Stimulated activated CD8-positive, alpha-beta memory T cell treated with anti-CD3 and anti-CD28 coated beads, Interleukin-12 subunit alpha, Interleukin-12 subunit beta, amount 100 ng/mL, for 24 hours (primary cell): ENCODE data around the gene FERMT2.
"Not testable (repeated sequence)": the region's sequence is repeated elsewhere in the genome, so short reads cannot be mapped to it uniquely, and the experiment has no call there.

Experiments used
- DNase-seq: peaks from one replicate; pipeline ENCODE4 v3.0.0-alpha.2; 2020; ENCODE audit errors: extremely low read depth

The FERMT2 gene

GRCh38 chr14:52948039-52948438, 2.8 kb downstream of the FERMT2 start:
- no peak for DNase-seq

DNA sequence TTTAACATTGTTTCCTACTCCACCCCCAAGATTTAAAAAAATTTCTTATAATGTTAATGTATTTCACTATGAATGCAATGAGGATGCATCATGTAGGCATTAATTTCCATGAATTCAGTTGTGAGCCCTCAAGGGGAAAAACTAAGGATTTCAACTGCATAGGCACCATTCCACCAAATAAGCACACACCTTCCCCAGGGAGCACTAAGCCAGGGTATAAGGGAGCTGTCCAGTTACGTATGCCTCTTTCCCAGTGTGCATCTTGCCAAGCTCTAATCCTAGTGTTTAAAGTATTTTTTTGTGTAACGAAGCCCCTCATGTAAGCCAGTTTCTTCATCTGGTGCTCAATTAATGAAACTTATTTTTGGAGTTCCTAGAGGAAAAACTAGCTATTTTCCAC, 6.6 kb downstream of the FERMT2 start:
- DNase-seq: no peak

DNA sequence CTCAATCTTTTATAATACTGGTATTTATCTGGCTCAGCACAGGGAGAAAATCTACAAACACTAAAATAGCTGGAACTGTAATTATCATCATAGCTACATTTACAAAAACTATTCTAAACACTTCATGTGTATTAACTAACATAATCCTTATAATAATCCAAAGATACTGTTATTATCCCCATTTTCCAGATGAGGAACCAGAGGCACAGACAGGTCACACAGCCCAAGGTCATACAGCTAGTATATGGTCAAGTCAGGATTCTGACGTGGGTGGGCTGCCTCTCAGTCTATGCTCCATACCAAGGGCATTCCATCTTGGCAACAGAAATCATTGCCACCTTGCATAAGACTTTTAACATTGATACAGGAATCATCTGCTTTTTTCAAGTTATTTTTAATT, 11.4 kb downstream of the FERMT2 start:
- DNase-seq: no peak

- DNase-seq: no peak
These were observed 13.0 kb downstream of the FERMT2 start for GRCh38 chr14:52937869-52938268.

DNA sequence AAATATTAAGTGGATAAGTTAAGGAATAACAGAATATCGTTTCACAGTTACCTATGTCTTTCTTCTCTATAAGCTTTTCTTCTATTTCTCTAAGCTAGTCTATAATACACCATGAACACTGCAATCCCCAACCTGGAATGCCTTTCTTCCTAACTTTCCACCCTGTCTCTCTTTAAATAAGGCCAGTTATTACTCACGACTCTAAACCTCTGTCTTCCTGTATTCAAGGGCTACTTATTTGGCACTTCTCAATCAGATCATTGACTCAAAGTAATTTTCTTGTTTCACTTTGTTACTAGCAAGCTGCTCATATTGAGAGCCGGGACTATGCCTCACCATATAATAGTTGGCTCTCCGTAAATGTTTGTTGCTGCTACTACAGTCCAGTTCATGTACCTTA, 13.5 kb downstream of the FERMT2 start:
- DNase-seq: no peak

DNA sequence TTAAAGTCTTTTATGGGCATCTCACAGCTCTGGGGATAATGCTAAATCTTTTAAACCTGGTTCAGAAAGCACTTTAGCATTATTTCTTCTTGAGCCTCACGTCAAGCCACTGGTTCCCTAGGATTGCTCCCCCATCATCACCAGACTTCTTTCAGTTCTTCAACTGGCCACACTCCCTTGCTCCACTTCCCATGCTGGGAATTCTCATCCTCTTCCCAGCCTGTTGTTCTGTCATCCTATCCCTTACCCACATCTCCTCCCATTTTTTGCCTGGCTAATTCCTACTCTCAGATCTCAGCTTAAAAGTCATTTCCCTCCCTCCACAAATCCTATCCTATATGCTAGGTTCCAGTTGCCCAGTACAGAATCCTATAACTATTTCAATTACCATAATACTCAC, 14.4 kb downstream of the FERMT2 start:
- DNase-seq: no peak

DNA sequence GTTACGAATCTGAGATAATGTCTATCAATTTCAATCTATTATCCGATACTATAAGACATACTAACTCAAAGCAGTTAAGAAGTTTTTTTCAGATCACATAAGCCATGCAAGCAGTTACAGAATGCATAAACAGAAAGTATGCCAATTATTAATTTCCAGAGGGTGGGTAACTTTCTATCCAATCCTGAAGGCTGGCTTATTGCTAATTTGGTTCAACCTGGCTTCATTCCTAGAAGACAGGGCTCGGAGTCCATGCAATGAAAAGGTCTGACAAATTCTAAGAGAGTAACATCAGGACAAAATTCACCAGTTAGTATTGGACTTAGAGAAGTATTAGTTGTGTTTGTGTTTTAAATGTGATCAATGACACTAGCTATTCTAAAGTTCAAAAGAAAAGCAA, 15.0 kb downstream of the FERMT2 start:
- DNase-seq: no peak

DNA sequence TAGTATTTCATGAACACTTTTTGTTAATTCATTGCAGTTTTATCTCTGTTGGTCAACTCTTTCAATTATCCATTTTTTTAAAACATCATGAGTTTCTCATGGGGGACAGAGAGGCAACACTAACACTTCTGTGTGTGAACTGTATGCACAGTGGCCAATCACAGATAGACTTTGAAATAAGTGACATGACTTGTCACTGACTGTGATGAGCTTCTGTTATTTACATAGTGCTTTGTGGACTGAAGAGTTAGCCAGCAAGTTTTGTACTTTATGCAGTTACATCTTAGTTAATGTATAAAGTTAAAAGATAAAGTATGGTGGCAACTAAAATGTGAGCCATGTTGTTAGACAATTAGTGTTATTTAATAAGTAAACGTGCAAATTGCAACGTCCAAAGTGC, 16.1 kb downstream of the FERMT2 start:
- no peak for DNase-seq

DNA sequence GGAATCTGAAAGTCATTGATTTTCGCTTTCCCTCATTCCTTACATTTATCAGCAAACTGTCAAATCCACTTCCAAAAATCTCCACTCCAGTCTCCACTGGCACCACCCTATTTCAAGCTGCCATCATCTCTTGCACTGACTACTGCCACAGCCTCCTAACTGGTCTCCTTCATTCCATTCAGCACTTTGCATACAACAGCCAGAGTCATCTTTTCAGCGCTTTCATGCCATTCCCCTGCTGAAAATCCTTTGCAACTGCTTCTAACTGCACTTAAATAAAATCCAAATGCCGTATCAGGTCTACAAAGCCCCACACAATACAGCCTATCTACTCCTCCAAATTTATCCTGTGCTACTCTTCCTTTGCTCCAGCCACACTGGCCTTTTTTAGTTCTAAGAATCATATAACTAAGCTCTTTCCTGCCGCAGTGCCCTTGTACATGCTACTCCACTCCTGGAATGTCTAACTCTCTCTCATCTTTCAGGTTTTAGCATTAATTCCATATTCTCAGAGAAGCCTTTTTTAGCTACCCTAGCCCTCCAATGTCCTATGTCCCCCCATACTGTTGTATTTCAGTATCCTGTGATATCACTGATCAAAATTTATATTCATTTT, 21.6 kb downstream of the FERMT2 start:
- DNase-seq: no peak

DNA sequence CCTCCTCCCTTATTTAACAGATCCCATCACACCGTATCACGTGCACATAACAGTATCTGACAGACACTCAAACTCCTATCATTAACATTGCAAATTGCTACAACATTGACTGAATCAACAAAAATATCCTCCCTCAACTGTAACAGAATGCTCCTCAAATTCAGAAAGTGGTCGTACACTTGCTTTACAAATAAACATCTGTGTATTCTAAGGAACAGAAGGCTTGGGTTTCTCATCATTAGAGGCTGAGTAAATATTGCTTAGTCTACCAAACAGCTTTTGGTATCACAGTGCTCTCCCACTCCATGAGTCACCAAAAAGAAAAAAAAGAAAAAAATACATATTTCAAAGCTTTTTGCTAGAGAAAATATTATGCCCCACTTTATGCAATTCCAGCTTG, 23.9 kb downstream of the FERMT2 start:
- DNase-seq: no peak

GRCh38 chr14:52923902-52924575, 26.8 kb downstream of the FERMT2 start:
- no peak for DNase-seq

GRCh38 chr14:52922656-52923055, 28.2 kb downstream of the FERMT2 start:
- DNase-seq: no peak

DNA sequence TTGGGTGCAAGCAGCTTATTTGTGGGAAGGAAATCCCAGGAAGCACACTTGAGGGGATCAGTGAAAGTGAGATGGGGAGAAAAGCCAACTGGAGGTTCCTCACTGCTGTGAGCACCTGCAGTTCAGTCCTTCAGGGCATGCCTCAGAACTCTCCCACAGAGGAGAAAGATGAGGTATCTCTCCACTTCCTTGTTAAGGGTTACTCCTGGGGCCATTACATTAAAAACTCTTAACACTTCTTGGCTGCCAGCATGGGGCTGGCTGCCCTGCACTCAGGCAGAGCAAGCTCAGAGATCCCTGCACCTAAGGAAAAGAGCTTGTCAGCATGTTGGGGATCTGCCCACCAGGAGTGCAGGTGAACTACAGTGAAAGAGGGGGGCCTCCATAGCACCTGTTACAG, 28.8 kb downstream of the FERMT2 start:
- no peak for DNase-seq

- not testable (repeated sequence) for DNase-seq
These were observed 30.4 kb downstream of the FERMT2 start for GRCh38 chr14:52920411-52920810.

DNA sequence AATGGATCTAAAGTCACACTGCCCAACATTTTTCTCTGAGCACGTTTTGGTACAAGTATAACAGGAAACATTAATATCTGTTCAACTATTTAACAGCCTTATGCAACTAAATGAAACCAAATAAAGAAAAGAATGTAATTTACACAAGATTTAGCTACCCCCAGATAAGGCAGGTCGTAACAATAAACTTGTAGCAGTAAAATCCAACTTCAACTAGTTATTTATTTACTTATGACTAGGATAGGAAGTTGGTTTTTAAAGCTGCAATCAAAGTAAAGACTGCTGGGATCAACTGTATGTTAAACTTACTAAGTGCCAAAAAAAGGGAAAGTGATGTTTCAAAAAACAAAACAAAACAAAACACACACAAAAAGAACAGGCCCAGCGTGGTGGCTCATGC, 30.9 kb downstream of the FERMT2 start:
- no peak for DNase-seq

GRCh38 chr14:52918486-52918885, 32.4 kb downstream of the FERMT2 start:
- no peak for DNase-seq

GRCh38 chr14:52917735-52918134, 33.1 kb downstream of the FERMT2 start:
- DNase-seq: no peak

- no peak for DNase-seq
These were observed 36.6 kb downstream of the FERMT2 start for GRCh38 chr14:52914295-52914694.

- no peak for DNase-seq
These were observed 37.6 kb downstream of the FERMT2 start for GRCh38 chr14:52913271-52913670.

GRCh38 chr14:52911904-52912303, 38.9 kb downstream of the FERMT2 start:
- DNase-seq: no peak

DNA sequence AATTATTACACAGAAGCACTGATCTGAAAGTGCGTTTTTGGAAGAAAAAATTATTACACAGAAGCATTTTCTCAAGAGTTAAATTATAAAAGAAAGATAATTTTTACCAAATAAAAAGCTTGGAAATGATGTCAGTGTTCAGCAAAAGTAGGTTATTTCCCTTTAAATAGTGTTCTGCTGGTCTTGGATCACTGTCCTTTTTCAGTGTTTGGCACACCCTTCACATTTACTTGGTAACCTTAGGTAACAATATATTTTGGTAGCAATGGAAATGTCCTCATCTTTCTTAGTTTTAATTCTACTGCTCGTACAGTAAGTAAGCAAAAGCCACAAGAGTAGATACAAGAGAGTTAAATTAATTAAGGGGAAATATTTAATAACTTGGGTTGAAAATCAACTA, 40.3 kb downstream of the FERMT2 start:
- DNase-seq: no peak

DNA sequence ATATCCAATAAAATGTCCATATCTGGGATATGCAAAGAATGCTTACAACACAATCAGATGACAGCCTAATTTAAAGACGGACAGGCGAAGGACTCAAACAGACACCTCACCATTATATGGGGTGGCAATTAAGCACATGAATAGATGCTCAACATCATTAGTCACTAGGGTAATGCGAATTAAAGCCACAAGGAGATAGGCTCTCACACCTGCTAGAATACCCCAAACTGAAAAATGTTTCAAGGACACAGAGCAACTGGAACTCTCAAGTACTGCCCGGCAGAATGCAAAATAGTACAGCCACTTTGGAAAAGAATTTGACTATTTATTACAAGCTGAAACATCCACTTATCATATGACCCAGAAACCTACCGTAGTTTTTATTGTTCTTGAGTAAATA, 42.9 kb downstream of the FERMT2 start:
- no peak for DNase-seq

GRCh38 chr14:52906141-52906601, 44.7 kb downstream of the FERMT2 start:
- DNase-seq: no peak
